HEK293 (cell line): ENCODE measurements around the gene RTP3.

Source experiments
- HOXA7 ChIP-seq: sonication (generic); formaldehyde crosslinking; IDR thresholded peaks from 2 replicates; pipeline ENCODE4 v1.8.1; 2022; ENCODE audit warnings: missing genetic modification reagents, borderline replicate concordance
- YY1 ChIP-seq: fragments of 450-650 bp; formaldehyde crosslinking; IDR thresholded peaks from 2 replicates; pipeline ENCODE4 v1.5.1; 2018; ENCODE audit warnings: missing biosample characterization, missing genetic modification characterization
- ZBTB1 ChIP-seq: fragments of 450-650 bp; formaldehyde crosslinking; IDR thresholded peaks from 2 replicates; pipeline ENCODE4 v1.5.1; 2016; ENCODE audit warnings: missing biosample characterization, missing genetic modification characterization
- ZBTB17 ChIP-seq: fragments of 450-650 bp; formaldehyde crosslinking; IDR thresholded peaks from 2 replicates; pipeline ENCODE4 v1.5.1; 2016; ENCODE audit warnings: missing biosample characterization, missing genetic modification characterization
- ZBTB21 ChIP-seq: fragments of 450-650 bp; formaldehyde crosslinking; IDR thresholded peaks from 2 replicates; pipeline ENCODE4 v1.5.1; 2017; ENCODE audit warnings: missing biosample characterization, missing genetic modification characterization
- ZFHX2 ChIP-seq: fragments of 450-650 bp; formaldehyde crosslinking; conservative IDR thresholded peaks from 2 replicates; pipeline ENCODE4 v1.5.1; 2016; ENCODE audit warnings: missing biosample characterization, missing genetic modification characterization
- ZNF184 ChIP-seq: fragments of 450-650 bp; IDR thresholded peaks from 2 replicates; pipeline ENCODE4 v1.5.1; 2018; ENCODE audit warnings: missing biosample characterization, mild to moderate bottlenecking, missing genetic modification characterization
- ZNF248 ChIP-seq: fragments of 450-650 bp; formaldehyde crosslinking; IDR thresholded peaks from 2 replicates; pipeline ENCODE4 v1.5.1; 2017; ENCODE audit warnings: missing biosample characterization, missing genetic modification characterization
- ZNF416 ChIP-seq: fragments of 450-650 bp; formaldehyde crosslinking; IDR thresholded peaks from 2 replicates; pipeline ENCODE4 v1.5.1; 2016; ENCODE audit warnings: missing biosample characterization, missing genetic modification characterization
- ZNF501 ChIP-seq: fragments of 450-650 bp; formaldehyde crosslinking; IDR thresholded peaks from 2 replicates; pipeline ENCODE4 v1.5.1; 2016; ENCODE audit warnings: missing biosample characterization, missing genetic modification characterization
- ZNF510 ChIP-seq: fragments of 450-650 bp; formaldehyde crosslinking; IDR thresholded peaks from 2 replicates; pipeline ENCODE4 v1.5.1; 2018; ENCODE audit warnings: mild to moderate bottlenecking, missing genetic modification characterization, missing biosample characterization; ENCODE audit not compliant: insufficient replicate concordance
- ZNF555 ChIP-seq: fragments of 450-650 bp; formaldehyde crosslinking; conservative IDR thresholded peaks from 2 replicates; pipeline ENCODE4 v1.5.1; 2017; ENCODE audit warnings: missing biosample characterization, mild to moderate bottlenecking, missing genetic modification characterization, inconsistent platforms
- ZNF830 ChIP-seq: fragments of 450-650 bp; IDR thresholded peaks from 2 replicates; pipeline ENCODE4 v1.5.0; 2018; ENCODE audit warnings: missing biosample characterization, missing genetic modification characterization, low read depth, mild to moderate bottlenecking, moderate library complexity
- TF ChIP-seq, protein P1 (sequence below): fragments of 450-650 bp; formaldehyde crosslinking; IDR thresholded peaks from 2 replicates; pipeline ENCODE4 v1.5.1; 2016; ENCODE audit warnings: missing biosample characterization, missing genetic modification characterization

DNA sequence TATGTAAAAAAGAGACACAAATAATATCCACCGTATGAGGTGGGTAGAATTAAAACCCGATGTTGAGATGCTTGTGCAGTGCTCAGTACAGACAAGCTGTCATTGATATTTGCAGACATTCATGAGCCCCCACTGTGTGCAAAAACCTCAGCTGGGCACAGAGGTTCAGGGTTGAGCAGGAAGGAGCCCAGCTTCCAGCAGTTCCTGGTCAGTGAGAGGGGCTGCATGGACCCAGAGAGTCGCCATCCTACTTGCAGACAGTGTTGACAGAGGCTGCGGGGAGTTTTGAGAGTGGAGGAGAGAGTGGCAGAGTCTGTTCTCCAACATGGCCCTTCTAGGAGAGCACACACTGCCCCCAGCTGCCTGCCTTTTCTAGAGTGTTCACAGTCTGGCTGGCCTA lies 26.9 kb upstream of the RTP3 start:
- TF ChIP-seq, protein P1, sequence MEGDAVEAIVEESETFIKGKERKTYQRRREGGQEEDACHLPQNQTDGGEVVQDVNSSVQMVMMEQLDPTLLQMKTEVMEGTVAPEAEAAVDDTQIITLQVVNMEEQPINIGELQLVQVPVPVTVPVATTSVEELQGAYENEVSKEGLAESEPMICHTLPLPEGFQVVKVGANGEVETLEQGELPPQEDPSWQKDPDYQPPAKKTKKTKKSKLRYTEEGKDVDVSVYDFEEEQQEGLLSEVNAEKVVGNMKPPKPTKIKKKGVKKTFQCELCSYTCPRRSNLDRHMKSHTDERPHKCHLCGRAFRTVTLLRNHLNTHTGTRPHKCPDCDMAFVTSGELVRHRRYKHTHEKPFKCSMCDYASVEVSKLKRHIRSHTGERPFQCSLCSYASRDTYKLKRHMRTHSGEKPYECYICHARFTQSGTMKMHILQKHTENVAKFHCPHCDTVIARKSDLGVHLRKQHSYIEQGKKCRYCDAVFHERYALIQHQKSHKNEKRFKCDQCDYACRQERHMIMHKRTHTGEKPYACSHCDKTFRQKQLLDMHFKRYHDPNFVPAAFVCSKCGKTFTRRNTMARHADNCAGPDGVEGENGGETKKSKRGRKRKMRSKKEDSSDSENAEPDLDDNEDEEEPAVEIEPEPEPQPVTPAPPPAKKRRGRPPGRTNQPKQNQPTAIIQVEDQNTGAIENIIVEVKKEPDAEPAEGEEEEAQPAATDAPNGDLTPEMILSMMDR (tag by site-specific recombination): no peak
- TF ChIP-seq ZBTB21 (tag by site-specific recombination) (no peak), ZBTB17 (tag by site-specific recombination) (no peak), ZNF184 (tag by site-specific recombination) (no peak), ZNF555 (tag by site-specific recombination) (no peak), ZBTB1 (tag by site-specific recombination) (no peak), ZFHX2 (tag by site-specific recombination) (no peak), ZNF248 (no peak), ZNF416 (tag by site-specific recombination) (no peak), HOXA7 (CRISPR knock-in tag) (no peak), YY1 (tag by site-specific recombination) (no peak), ZNF830 (no peak), ZNF510 (no peak), ZNF501 (tag by site-specific recombination) (no peak)
